GM12878 (cell line): ENCODE data around the gene ESPL1. TPM values are rescaled to one million over a fixed set of nuclear protein-coding genes. Genes with fewer than 3 reads are reported as not detected.

ENCODE experiments used
- CEBPB ChIP-seq, 2 experiments: fragments of 150-350 bp in 1 of 2; IDR thresholded peaks; 2 replicates each; pipeline ENCODE4 v1.6.1; 2012 to 2014; ENCODE audit warnings: low read depth in 2 of 2, low read length in 2 of 2, borderline replicate concordance in 1 of 2, inconsistent platforms in 1 of 2
- DPF2 ChIP-seq: fragments of 450-650 bp; IDR thresholded peaks from 2 replicates; pipeline ENCODE4 v1.6.1; 2017; ENCODE audit warnings: mild to moderate bottlenecking
- IRF4 ChIP-seq: IDR thresholded peaks from 2 replicates; pipeline ENCODE4 v1.6.1; 2011; ENCODE audit warnings: low read depth, low read length
- KDM1A ChIP-seq: fragments of 200-600 bp; sonication (generic); IDR thresholded peaks from 2 replicates; pipeline ENCODE4 v1.6.1; 2016; ENCODE audit warnings: borderline replicate concordance
- MEF2B ChIP-seq: fragments of 450-650 bp; IDR thresholded peaks from 2 replicates; pipeline ENCODE4 v1.6.1; 2018; ENCODE audit warnings: mild to moderate bottlenecking, moderate library complexity; ENCODE audit not compliant: partially characterized antibody, poor library complexity, severe bottlenecking
- MTA2 ChIP-seq: fragments of 450-650 bp; IDR thresholded peaks from 2 replicates; pipeline ENCODE4 v1.6.1; 2016; ENCODE audit warnings: low read depth, mild to moderate bottlenecking, moderate library complexity
- NFIC ChIP-seq: IDR thresholded peaks from 2 replicates; pipeline ENCODE4 v1.6.1; 2012; ENCODE audit warnings: low read depth, mild to moderate bottlenecking, inconsistent platforms, low read length, moderate library complexity
- PAX8 ChIP-seq: fragments of 450-650 bp; IDR thresholded peaks from 2 replicates; pipeline ENCODE4 v1.6.1; 2017; ENCODE audit warnings: mild to moderate bottlenecking, moderate library complexity
- PKNOX1 ChIP-seq: fragments of 450-650 bp; IDR thresholded peaks from 2 replicates; pipeline ENCODE4 v1.6.1; 2016; ENCODE audit warnings: mild to moderate bottlenecking
- POU2F2 ChIP-seq: IDR thresholded peaks from 3 replicates; pipeline ENCODE4 v1.6.1; 2011; ENCODE audit warnings: low read depth, mild to moderate bottlenecking, low read length, borderline replicate concordance
- RELB ChIP-seq: fragments of 450-650 bp; IDR thresholded peaks from 2 replicates; pipeline ENCODE4 v1.6.1; 2017; ENCODE audit warnings: low read depth, mild to moderate bottlenecking, moderate library complexity
- SMARCA5 ChIP-seq: fragments of 450-650 bp; IDR thresholded peaks from 2 replicates; pipeline ENCODE4 v1.6.1; 2017; ENCODE audit warnings: mild to moderate bottlenecking
- SUPT20H ChIP-seq: IDR thresholded peaks from 2 replicates; pipeline ENCODE4 v1.6.1; 2011; ENCODE audit warnings: low read depth, mild to moderate bottlenecking, low read length, moderate library complexity, borderline replicate concordance; ENCODE audit not compliant: control insufficient read depth
- USF2 ChIP-seq: IDR thresholded peaks from 2 replicates; pipeline ENCODE4 v1.6.1; 2011; ENCODE audit warnings: low read depth, low read length, improper control_type of control experiment, borderline replicate concordance
- WRNIP1 ChIP-seq: IDR thresholded peaks from 2 replicates; pipeline ENCODE4 v1.6.1; 2011; ENCODE audit warnings: low read depth, low read length, improper control_type of control experiment, borderline replicate concordance
- ZNF384 ChIP-seq: IDR thresholded peaks from 2 replicates; pipeline ENCODE4 v1.6.1; 2012; ENCODE audit warnings: low read depth, mild to moderate bottlenecking, low read length, improper control_type of control experiment, borderline replicate concordance
- ZNF622 ChIP-seq: fragments of 450-650 bp; IDR thresholded peaks from 2 replicates; pipeline ENCODE4 v1.6.1; 2017; ENCODE audit warnings: mild to moderate bottlenecking, inconsistent platforms
- polyA plus RNA-seq, 11 experiments: library from polyadenylated mRNA; depleted of rRNA in 4 of 11; unstranded in 6 of 11; stranded (reverse) in 5 of 11; fragments of >200 nt; fragmentation: Nextera tagmentation in 4 of 11; fragmentation: Illumina TruSeq in 1 of 11; extraction: Ambion mirVana in 4 of 11; extraction: Trizol in 1 of 11; gene quantifications; 1 replicate in 1 of 11; 2 replicates in 10 of 11; pipeline versions ENCODE4 v1.2.1 to v1.2.3, GENCODE V29; 2011 to 2016; ENCODE audit warnings: inconsistent platforms in 2 of 11, missing spikeins in 2 of 11, low read depth in 1 of 11
- total RNA-seq, 4 experiments: library from RNA; depleted of rRNA in 3 of 4; stranded (reverse); fragments of >200 nt in 3 of 4; fragmentation: Illumina TruSeq in 1 of 4; extraction: Trizol in 1 of 4; gene quantifications; 2 replicates each; pipeline versions ENCODE4 v1.2.1 to v1.2.3, GENCODE V29; 2013 to 2021

The ESPL1 gene
- total and polyA plus RNA-seq, 10 of the 15 experiments (the other 5 are each of a cell fraction or from before 2014, with no cell fraction given) = 2.1 to 61.9 (median 21.2) TPM

- no peak for TF ChIP-seq NFIC
- 0 out of 2 replicates have a peak, but pooled peaks have one; percentile 61 for TF ChIP-seq DPF2
- no peak for TF ChIP-seq ZNF384
- TF ChIP-seq SMARCA5 = no peak
- TF ChIP-seq SUPT20H = no peak
- no peak for TF ChIP-seq CEBPB (IDR thresholded peaks at IDR 0.05; ENCODE audit: borderline replicate concordance in 1 of 2, low read depth in 2 of 2, low read length in 2 of 2)
- 0 out of 2 replicates have a peak, but pooled peaks have one; percentile 40 for TF ChIP-seq RELB
- TF ChIP-seq ZNF622 = no peak
- TF ChIP-seq USF2 = no peak
- no peak for TF ChIP-seq PAX8
- TF ChIP-seq KDM1A = no peak
- TF ChIP-seq MEF2B = peak; percentile 40
- no peak for TF ChIP-seq IRF4
- TF ChIP-seq POU2F2 = no peak
- no peak for TF ChIP-seq MTA2
- no peak for TF ChIP-seq PKNOX1
- TF ChIP-seq WRNIP1 = no peak
Observed at GRCh38 chr12:53236443-53237111, 31.5 kb upstream of the ESPL1 start (continued).
